Activated T-cell treated with anti-CD3 and anti-CD28 coated beads, Interleukin-2, amount 50 U/mL, for 48 hours (primary cell): ENCODE results near the gene XYLT1.
"Not testable (repeated sequence)": the region's sequence is repeated elsewhere in the genome, so short reads cannot be mapped to it uniquely, and the experiment has no call there.

Source experiments
- DNase-seq, 2 experiments: peaks; one replicate each; pipeline ENCODE4 v3.0.0-alpha.2; 2020

The XYLT1 gene

GRCh38 chr16:17330044-17330443, 140.7 kb downstream of the XYLT1 start:
- DNase-seq: no peak

- no peak for DNase-seq
Measured at GRCh38 chr16:17329391-17329790, 141.4 kb downstream of the XYLT1 start.

DNA sequence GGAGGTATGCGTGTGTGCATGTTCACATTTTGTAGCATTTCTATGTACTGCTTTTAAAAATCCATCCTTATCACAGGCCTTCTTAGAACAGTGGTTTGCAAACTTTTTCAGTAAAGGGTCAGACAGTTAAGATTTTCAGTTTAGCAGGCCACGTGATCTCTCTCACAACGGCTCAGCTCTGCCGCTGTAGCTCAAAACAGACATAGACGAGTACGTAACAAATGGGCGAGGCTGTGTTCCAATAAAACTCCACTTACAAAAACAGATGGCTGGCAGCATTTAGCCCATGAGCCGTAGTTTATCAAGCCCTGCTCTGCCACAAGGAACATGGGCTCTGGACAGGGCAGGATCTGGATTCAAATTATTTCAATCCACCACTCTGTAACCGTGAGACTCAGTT, 141.8 kb downstream of the XYLT1 start:
- DNase-seq: no peak

- DNase-seq: no peak
Measured at GRCh38 chr16:17327664-17328335, 143.0 kb downstream of the XYLT1 start.

DNA sequence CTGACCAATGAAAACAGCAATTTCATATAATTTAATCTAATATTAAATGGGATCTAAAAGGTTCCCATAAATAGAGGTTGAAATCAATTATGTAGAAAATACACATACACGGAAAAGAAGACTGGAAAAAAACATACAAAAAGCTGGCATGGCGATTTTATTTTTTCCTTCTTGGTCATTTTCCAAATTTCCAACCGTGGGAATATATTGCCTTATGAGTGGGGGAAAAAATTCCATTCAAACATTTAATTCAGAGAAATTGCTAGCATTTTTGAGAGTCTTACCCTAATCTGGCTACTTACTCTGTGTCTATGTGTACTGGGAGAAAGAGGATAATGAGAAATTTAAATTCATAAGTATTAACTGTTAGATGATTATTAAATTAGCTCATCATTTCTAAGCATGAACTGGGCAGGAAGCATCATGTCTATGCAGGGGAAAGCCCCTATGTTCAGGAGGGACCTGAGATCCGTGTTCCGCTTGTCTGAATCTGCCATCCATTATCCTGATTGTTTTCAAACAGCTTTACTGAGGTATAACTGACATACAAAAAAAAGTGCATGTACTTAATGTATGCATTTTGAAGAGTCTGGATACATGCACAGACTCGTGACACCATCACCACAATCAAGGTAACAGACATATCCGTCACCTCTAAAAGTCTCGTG, 145.2 kb downstream of the XYLT1 start:
- DNase-seq: no peak

DNA sequence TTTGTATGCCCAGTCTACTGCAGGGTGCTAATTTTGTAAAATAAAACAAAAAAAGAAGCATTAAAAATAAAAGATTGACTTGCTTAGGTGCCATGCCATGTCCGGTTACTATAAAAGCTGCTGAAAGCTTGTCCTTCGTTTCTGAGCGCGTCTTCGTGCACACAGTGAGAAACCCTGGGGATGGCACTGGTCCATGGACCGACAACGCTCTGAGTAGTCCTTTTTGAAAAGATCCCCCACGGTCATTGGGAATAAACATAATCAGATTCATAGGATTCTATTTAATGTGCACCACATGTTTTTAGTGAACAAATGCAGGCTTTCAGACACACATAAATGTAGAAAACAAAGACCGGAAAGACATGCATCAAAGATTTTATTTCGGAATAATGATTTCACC, 146.3 kb downstream of the XYLT1 start:
- DNase-seq: no peak

- DNase-seq: no peak
Measured at GRCh38 chr16:17323171-17323570, 147.6 kb downstream of the XYLT1 start.

GRCh38 chr16:17321824-17322223, 148.9 kb downstream of the XYLT1 start:
- no peak for DNase-seq

- DNase-seq: no peak
Measured at GRCh38 chr16:17320009-17320408, 150.8 kb downstream of the XYLT1 start.

GRCh38 chr16:17318238-17318637, 152.5 kb downstream of the XYLT1 start:
- DNase-seq: no peak

- no peak for DNase-seq
Measured at GRCh38 chr16:17316005-17316404, 154.8 kb downstream of the XYLT1 start.

GRCh38 chr16:17313793-17314547, 156.8 kb downstream of the XYLT1 start:
- DNase-seq: no peak

DNA sequence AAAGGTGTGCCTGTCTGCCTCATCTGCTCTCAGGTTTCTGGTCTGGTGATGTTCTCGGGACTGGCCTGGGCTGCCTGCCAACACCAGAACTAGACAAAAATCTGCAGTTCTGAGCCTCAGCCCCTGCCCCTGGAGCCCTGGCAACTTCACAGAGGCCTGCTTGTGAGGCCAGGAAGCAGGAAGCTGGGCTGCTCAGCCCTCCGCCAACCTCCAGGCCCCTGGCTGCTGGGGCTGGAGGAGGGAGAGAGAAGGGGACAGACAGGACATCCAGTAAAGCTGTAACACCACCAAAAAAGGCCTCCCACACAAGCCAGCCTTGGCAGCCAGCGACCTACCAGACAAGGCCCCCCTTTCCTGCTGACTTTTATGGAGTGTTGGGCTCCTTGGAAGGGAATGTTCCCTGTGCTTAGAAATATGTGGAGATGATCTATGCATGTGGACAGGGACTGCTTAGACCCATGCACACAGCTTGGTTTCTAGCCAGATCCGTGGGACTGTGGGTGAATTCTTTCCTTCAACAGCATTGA, 157.6 kb downstream of the XYLT1 start:
- DNase-seq: no peak

DNA sequence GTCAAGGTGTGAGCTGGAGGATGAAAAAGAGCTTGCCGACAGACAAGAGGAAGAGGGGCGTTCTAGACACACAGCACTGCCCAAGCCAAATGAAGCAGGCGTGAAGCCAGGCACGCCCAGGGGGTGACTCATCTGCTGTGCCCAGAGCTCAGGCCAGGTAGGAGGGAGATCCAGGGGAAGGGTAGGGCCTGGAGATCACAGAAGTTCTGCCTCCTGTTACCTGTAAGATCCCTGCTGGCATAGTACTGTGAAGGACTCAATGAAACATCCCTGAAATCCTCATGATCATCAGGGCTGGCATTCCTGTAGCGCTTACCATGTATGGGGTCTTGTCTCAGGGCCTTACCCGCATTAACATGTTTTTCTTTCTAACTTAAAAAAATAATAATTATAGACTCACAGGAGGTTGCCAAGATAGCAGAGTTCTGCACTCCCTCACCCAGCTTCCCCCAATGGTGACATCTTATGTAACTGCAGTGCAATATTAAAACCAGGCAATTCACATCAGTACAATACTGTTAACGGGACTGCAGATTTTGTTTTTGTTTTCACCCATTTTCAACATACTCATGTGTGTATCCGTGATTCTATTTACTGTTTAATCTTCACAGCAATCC, 158.6 kb downstream of the XYLT1 start:
- no peak for DNase-seq

DNA sequence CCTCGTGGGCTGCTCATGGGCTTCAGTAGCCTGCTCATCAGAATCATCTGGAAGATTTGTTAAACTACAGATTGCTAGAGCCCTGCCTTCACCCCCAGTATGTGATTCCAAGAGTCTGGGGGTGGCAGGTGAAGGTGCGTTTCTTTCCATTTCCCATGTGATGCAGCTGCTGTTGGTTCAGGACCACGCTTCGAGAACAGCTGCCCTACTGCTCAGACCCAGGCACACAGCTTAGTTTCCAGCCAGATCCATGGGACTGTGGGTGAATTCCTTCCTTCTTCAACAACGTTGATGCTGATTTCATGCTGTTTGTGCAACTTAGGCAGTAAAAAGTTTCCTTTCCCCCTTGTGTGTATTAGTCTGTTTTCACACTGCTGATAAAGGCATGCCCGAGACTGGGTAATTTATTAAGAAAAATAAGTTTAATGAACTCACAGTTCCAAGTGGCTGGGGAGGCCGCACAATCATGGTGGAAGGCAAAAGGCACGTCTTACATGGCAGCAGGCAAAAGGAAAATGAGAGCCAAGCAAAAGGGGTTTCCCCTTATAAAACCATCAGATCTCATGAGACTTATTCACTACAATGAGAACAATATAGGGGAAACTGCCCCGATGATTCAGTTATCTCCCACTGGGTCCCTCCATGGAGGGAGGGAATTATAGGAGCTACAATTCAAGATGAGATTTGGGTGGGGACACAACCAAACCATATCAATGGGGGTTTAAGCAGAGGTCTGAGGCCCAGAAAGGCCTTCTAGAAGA, 159.2 kb downstream of the XYLT1 start:
- DNase-seq: no peak

- DNase-seq: no peak
Measured at GRCh38 chr16:17309510-17309909, 161.2 kb downstream of the XYLT1 start.

GRCh38 chr16:17308186-17308585, 162.6 kb downstream of the XYLT1 start:
- no peak for DNase-seq

DNA sequence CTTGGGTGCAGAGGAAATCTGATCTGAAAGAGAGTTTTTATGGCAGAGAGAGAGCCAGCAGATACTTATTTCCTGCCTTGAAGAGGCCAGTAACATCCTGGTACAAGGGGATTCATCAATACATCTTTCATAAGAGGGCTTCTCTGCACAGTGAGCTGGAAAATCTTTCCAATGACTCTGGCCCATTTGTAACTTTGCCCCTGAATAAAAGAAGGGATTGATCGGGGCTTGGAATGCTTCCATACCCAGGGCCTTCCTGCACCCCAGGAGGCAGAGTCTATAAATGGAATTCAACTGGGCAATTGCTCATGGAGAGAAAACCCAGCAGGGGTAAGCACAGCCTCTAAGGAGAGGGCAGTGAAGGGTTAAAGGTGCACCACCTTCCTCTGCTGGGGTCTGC, 163.3 kb downstream of the XYLT1 start:
- DNase-seq: no peak

- no peak for DNase-seq
Measured at GRCh38 chr16:17306745-17307144, 164.0 kb downstream of the XYLT1 start.

DNA sequence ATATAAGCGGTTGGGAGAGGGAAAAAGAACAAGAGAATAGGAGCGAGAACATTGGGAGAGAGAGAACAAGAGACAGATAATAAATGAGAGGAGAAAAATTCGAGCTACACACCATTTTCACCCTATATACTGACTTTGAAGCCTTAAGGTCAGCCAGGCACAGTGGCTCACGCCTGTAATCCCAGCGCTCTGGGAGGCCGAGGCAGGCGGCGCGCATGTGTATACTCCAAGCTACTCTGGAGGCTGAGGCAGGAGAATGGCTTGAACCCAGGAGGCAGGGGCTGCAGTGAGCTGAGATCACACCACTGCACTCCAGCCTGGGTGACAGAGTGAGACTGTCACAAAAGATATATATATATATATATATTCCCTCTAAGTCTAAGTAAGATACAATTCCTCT, 164.5 kb downstream of the XYLT1 start:
- not testable (repeated sequence) for DNase-seq

- peak; percentile 54 to 63 for DNase-seq
Measured at GRCh38 chr16:17305694-17306093, 165.1 kb downstream of the XYLT1 start.

- DNase-seq: no peak
Measured at GRCh38 chr16:17304491-17305119, 166.2 kb downstream of the XYLT1 start.
